Naive thymus-derived CD4-positive, alpha-beta T cell (primary cell): Measurements from ENCODE around the gene VAV2. TPM values are rescaled to one million over a fixed set of nuclear protein-coding genes. Genes with fewer than 3 reads are reported as not detected.

ENCODE experiments used
- ATAC-seq: fragments of 150-1000 bp; cut with Tn5 transposase; 2 replicates; pipeline ENCODE4 v1.10.0; 2021; ENCODE audit warnings: mild to moderate bottlenecking, moderate library complexity
- CTCF ChIA-PET: fragments of 350-600 bp; sonication (Branson Sonifier 250); formaldehyde crosslinking; loops from one replicate; lab custom pipeline; 2021; ENCODE audit warnings: antibody characterized with exemption; lab: Charles Lee
- POLR2A ChIA-PET: fragments of 350-600 bp; sonication (Branson Sonifier 250); formaldehyde crosslinking; loops from one replicate; lab custom pipeline; 2021; ENCODE audit warnings: antibody characterized with exemption, inconsistent platforms; lab: Charles Lee
- DNase-seq, 9 donors: peaks; one replicate each; pipeline versions ENCODE4 v3.0.0 to v3.0.0-alpha.2; 2020 to 2022; ENCODE audit warnings: mixed read lengths in 1 of 9
- H3K27ac ChIP-seq: one replicate; pipeline ENCODE4 v1.7.0; 2013; ENCODE audit warnings: mild to moderate bottlenecking, low read depth, low read length, moderate library complexity
- H3K27me3 ChIP-seq, 2 donors: one replicate each; pipeline ENCODE4 v1.7.0; 2013; ENCODE audit warnings: low read length in 2 of 2, mild to moderate bottlenecking in 2 of 2, moderate library complexity in 2 of 2; ENCODE audit not compliant: control insufficient read depth in 2 of 2, insufficient read depth in 2 of 2
- H3K36me3 ChIP-seq, 3 experiments: 1 replicate in 2 of 3; 2 replicates in 1 of 3; pipeline ENCODE4 v1.7.0; 2013; ENCODE audit warnings: low read length in 3 of 3, mild to moderate bottlenecking in 3 of 3, moderate library complexity in 1 of 3; ENCODE audit not compliant: insufficient read depth in 3 of 3, control insufficient read depth in 2 of 3
- H3K4me1 ChIP-seq, 2 donors: one replicate each; pipeline ENCODE4 v1.7.0; 2013; ENCODE audit warnings: low read length in 2 of 2, mild to moderate bottlenecking in 2 of 2, moderate library complexity in 1 of 2; ENCODE audit not compliant: control insufficient read depth in 2 of 2, insufficient read depth in 2 of 2
- H3K4me3 ChIP-seq: 2 replicates; pipeline ENCODE4 v1.7.0; 2013; ENCODE audit warnings: mild to moderate bottlenecking, low read length
- H3K9me3 ChIP-seq, 3 experiments: 1 replicate in 2 of 3; 2 replicates in 1 of 3; pipeline ENCODE4 v1.7.0; 2013; ENCODE audit warnings: low read length in 3 of 3; ENCODE audit not compliant: control insufficient read depth in 2 of 3
- H3K27ac Mint-ChIP-seq, 9 donors: one replicate each; pipeline ENCODE4 v1.8.0; 2020 to 2022; ENCODE audit warnings: mixed read lengths in 9 of 9, mild to moderate bottlenecking in 8 of 9, moderate library complexity in 5 of 9, inconsistent platforms in 2 of 9
- H3K27me3 Mint-ChIP-seq, 5 donors: one replicate each; pipeline ENCODE4 v1.8.0; 2021 to 2022; ENCODE audit warnings: mixed read lengths in 5 of 5, mild to moderate bottlenecking in 1 of 5
- H3K36me3 Mint-ChIP-seq, 5 donors: one replicate each; pipeline ENCODE4 v1.8.0; 2020 to 2022; ENCODE audit warnings: mixed read lengths in 5 of 5, mild to moderate bottlenecking in 3 of 5, inconsistent platforms in 1 of 5
- H3K4me1 Mint-ChIP-seq, 7 donors: one replicate each; pipeline ENCODE4 v1.8.0; 2020 to 2022; ENCODE audit warnings: mixed read lengths in 7 of 7, mild to moderate bottlenecking in 3 of 7, inconsistent platforms in 1 of 7
- H3K4me3 Mint-ChIP-seq, 10 donors: one replicate each; pipeline ENCODE4 v1.8.0; 2020 to 2022; ENCODE audit warnings: mild to moderate bottlenecking in 10 of 10, mixed read lengths in 10 of 10, moderate library complexity in 6 of 10, inconsistent platforms in 2 of 10
- H3K9me3 Mint-ChIP-seq, 11 donors: one replicate each; pipeline ENCODE4 v1.8.0; 2020 to 2022; ENCODE audit warnings: mixed read lengths in 11 of 11, mild to moderate bottlenecking in 4 of 11, inconsistent platforms in 1 of 11, moderate library complexity in 1 of 11
- intact Hi-C, 2 donors: fragments of 100-400 bp; cut with micrococcal nuclease; formaldehyde crosslinking; loops; one replicate each; pipeline ENCODE4 v1.15.1; 2023
- polyA plus RNA-seq, 2 donors: library from polyadenylated mRNA; unstranded; fragments of 300-500 nt; fragmentation: Illumina TruSeq; gene quantifications; one replicate each; pipeline ENCODE4 v1.2.3, GENCODE V29; 2021
- total RNA-seq, 6 experiments: library from RNA in 5 of 6; stranded (reverse) in 5 of 6; gene quantifications; 1 replicate in 5 of 6; 2 replicates in 1 of 6; pipeline ENCODE4 v1.2.3 and lab custom pipeline; 2021 to 2026

Gene VAV2
- total and polyA plus RNA-seq, 7 experiments from 2014 or later: 0.18 to 14.4 (median 1.9) TPM

DNA sequence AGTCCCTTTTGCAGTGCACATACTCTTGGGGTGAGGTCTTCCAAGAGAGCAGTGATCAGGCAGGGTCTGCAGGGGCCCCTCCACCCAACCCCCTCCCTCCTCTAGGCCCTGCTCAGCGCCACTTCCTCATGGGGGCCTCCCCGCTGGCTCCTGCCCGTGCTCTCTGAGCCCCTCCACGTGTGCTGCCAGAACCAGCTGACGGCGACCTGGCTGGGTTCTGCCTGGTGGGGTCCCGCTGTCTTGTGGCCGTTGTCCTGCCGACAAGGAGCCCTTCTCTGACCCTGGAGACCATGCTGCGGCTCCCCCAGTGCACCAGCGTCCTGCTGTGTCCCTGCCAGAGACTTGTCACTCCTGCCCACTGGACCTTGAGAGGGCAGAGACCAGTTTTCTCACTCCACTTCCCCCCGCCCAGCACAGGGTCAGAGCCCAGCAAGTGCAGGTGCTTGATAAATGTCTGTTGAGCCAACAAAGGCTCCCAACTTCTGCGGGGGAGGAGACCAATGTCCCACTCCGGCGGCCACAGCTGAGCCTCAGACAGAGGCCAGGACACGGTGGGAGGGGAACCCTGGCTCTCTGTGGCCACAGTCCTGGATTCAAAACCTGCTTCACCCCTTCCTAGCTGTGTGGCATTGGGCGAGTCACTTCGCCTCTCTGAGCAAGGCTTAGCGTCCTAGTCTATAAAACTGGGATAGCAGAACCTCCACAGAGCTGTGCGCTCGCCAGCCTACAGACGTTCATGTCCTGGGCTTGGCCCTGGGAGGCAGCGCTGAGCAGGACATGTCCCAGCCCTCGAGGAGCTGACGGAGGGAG, 278.8 kb downstream of the VAV2 start:
- no peak overlapping the region for H3K4me3 ChIP-seq
- intact Hi-C loops: no loop called here
- ATAC-seq: no peak
- H3K4me1 ChIP-seq: peaks cover 8 to 28% of the 10 kb centered on the region in 2 donors
- no peaks in the 10 kb centered on the region for H3K36me3 ChIP-seq
- peak overlapping the region in 3 of 9 donors; percentile 38 to 68 (median 62) for H3K27ac Mint-ChIP-seq
- no peaks in the 10 kb centered on the region for H3K36me3 Mint-ChIP-seq
- H3K9me3 ChIP-seq: no peaks in the 10 kb centered on the region
- no peak overlapping the region for H3K27ac ChIP-seq
- CTCF ChIA-PET: interaction anchor here (0.9 to 1.6 kb wide), 3 partner anchors 14 to 124 kb away, joined by 3 to 4 read pairs (median 3); no protein-coding TSS in a partner anchor
- H3K4me3 Mint-ChIP-seq: no peak overlapping the region
- H3K9me3 Mint-ChIP-seq: no peaks in the 10 kb centered on the region
- no peak for DNase-seq
- H3K27me3 ChIP-seq: no peaks in the 10 kb centered on the region
- POLR2A ChIA-PET: interaction anchor here (2.9 to 16.7 kb wide), 2 partner anchors 11 to 30 kb away, joined by 14 to 448 read pairs; no protein-coding TSS in a partner anchor
- H3K4me1 Mint-ChIP-seq: peaks cover 5 to 28% (median 16%) of the 10 kb centered on the region in 7 donors
- H3K27me3 Mint-ChIP-seq: peaks cover 0 to 5% (median 0%) of the 10 kb centered on the region in 5 donors

DNA sequence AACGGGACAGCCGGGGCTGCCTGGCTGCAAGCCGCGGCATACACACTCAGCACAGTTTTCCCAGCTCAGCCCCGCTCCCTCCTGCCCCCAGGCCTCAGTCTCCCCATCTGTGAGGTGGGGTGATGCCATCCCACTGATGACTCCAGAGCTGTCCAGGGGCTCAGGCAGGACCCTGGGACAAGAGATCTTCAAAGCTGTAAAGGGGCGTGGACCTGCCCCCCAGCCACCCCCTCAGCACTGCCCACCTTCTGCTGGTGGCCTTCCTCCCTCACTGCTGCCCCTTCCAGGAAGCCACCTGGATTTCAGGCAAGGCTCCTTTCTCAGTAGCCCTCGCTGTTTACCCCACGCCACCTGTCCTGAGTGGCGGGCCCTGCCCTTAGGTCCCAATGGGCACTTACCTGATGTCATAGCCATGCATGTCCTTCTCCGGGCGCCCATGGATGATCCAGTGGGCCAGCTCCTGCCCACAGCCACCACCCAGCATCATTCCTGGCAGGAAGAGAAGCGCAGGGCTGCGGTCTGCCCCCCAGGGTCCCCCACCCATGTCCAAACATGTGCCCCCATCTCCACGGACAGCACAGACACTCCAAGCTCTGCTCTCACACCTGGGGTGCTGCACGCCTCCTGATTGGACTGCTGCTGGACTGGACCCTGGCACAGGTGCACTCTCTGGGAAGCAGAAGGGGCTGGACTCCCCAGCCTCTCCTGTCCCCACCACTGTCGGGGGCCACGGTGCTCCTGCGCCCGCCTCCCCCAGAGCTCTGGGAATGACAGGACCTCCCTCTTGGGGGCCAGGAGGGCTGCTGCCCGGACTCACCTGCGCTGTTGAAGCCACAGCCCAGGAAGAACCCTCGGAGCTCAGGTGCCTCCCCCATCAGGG, 279.7 kb downstream of the VAV2 start:
- Histone ChIP-seq H3K4me3 (no peak overlapping the region), H3K27me3 (no peaks in the 10 kb centered on the region), H3K4me1 (peaks cover 8 to 30% of the 10 kb centered on the region in 2 donors), H3K9me3 (no peaks in the 10 kb centered on the region), H3K36me3 (no peaks in the 10 kb centered on the region), H3K27ac (no peak overlapping the region)
- peaks cover 0 to 5% (median 0%) of the 10 kb centered on the region in 5 donors for H3K27me3 Mint-ChIP-seq
- POLR2A ChIA-PET: interaction anchor here (2.9 to 16.7 kb wide), 2 partner anchors 10 to 29 kb away, joined by 14 to 448 read pairs; no protein-coding TSS in a partner anchor
- peak overlapping the region in 1 of 10 donors; percentile 34 for H3K4me3 Mint-ChIP-seq
- CTCF ChIA-PET: interaction anchor here (1.1 kb wide), 1 partner anchor 123 kb away, joined by 3 read pairs; no protein-coding TSS in a partner anchor
- peak overlapping the region in 3 of 9 donors; percentile 14 to 62 (median 28) for H3K27ac Mint-ChIP-seq
- ATAC-seq (no peak), DNase-seq (no peak)
- no peaks in the 10 kb centered on the region for H3K9me3 Mint-ChIP-seq
- intact Hi-C loops: no loop called here
- no peaks in the 10 kb centered on the region for H3K36me3 Mint-ChIP-seq
- H3K4me1 Mint-ChIP-seq: peaks cover 5 to 29% (median 17%) of the 10 kb centered on the region in 7 donors

Other genes starting within 250 kb of the VAV2 start
- gene BRD3OS, start 33.2 kb upstream of the VAV2 start, total RNA-seq: 10 to 100 TPM in 3 of 5 experiments, 1 to 10 TPM in 2; 8.3 to 19.3 (median 12.7) TPM
- gene BRD3OS, start 33.2 kb upstream of the VAV2 start, polyA plus RNA-seq: 10 to 100 TPM; 22.1 to 28.1 TPM
- 10 to 100 TPM; 29.0 to 49.7 (median 40.4) TPM for gene BRD3, start 75.7 kb upstream of the VAV2 start, total RNA-seq
- 10 to 100 TPM; 12.4 to 36.4 TPM for gene BRD3, start 75.7 kb upstream of the VAV2 start, polyA plus RNA-seq
- 10 to 100 TPM; 16.0 to 42.3 (median 30.9) TPM for gene WDR5, start 143.8 kb upstream of the VAV2 start, total RNA-seq
- gene WDR5, start 143.8 kb upstream of the VAV2 start, polyA plus RNA-seq: 10 to 100 TPM; 13.8 to 17.5 TPM
- gene RNU6ATAC, start 172.2 kb upstream of the VAV2 start, total RNA-seq: 10 to 100 TPM; 17.1 to 67.0 (median 31.6) TPM
- not detected for gene RNU6ATAC, start 172.2 kb upstream of the VAV2 start, polyA plus RNA-seq